ENCODE measurements around the gene PPP3CA. TPM values are rescaled to one million over a fixed set of nuclear protein-coding genes. Genes with fewer than 3 reads are reported as not detected.

Gene PPP3CA
- total and polyA plus RNA-seq, 2 of the 13 experiments (the other 11 are each of a cell fraction or from before 2014, with no cell fraction given): 4.8 to 13.2 TPM

DNA sequence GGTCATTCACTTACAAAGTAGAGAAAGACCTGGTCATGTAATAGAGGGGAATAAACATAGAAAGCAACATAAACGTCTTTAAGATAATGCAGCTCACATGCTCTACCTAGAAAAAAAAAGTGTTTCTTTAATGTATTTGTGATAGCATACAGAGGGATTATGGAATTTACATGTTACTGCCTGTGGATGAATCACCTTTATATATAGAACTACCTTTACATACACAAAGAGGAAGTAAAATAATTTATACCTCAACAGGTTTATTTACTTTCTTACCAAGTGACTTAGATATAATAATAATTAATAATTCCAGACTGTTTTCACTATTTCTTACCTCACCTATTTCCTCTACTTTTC is 81.5 kb downstream of the PPP3CA start:
- ATAC-seq (no peak), DNase-seq (ENCODE audit: low spot score) (no peak), FAIRE-seq (no peak)
- no peak overlapping the region for H3K4me2 ChIP-seq (ENCODE audit: low read depth, low read length)
- H4K20me1 ChIP-seq (ENCODE audit: insufficient read depth, low read length): no peaks in the 10 kb centered on the region
- ChIA-PET POLR2A (no interaction called here), CTCF (ENCODE audit: low intra/inter-chr PET ratio, low total read pairs) (no interaction called here)
- no peak overlapping the region for H3K4me3 ChIP-seq (replicated peaks in 1 of 3; ENCODE audit: insufficient read depth in 1 of 3, low read depth in 2 of 3, low read length in 3 of 3)
- H3K79me2 ChIP-seq (ENCODE audit: insufficient read depth, low read length): peaks cover 7% of the 10 kb centered on the region
- H3K9ac ChIP-seq (ENCODE audit: insufficient read depth, low read depth, low read length): no peak overlapping the region
- WGBS (ENCODE audit: low lambda C conversion rate): 72% methylated on average over 1 of the region's 1 CpG
- BruUV-seq (replicated peaks): no TSS peak
- H2AFZ ChIP-seq (ENCODE audit: low read length): no peak overlapping the region
- no peaks in the 10 kb centered on the region for H3K27me3 ChIP-seq (ENCODE audit: control insufficient read depth in 1 of 2, insufficient read depth in 2 of 2, low read length in 2 of 2)
- H3K36me3 ChIP-seq (replicated peaks in 1 of 2; ENCODE audit: control insufficient read depth in 1 of 2, insufficient read depth in 2 of 2, low read length in 2 of 2): no peaks in the 10 kb centered on the region
- in situ Hi-C loops (cut with HindIII; ENCODE audit: extremely low pct_ligation_motif_present, low pct_unique_long_range_greater_than_20kb): no loop called here
- H3K27ac ChIP-seq (ENCODE audit: extremely low read length, insufficient read depth, low read length): no peak overlapping the region
- peaks cover 44% of the 10 kb centered on the region for H3K4me1 ChIP-seq (ENCODE audit: insufficient read depth, low read length)
- no peaks in the 10 kb centered on the region for H3K9me3 ChIP-seq (ENCODE audit: low read length)
- intact Hi-C loops (cut with micrococcal nuclease; ENCODE audit: unreplicated experiment): loop anchor here (2.0 kb wide), 1 partner anchor 81 kb away; the partner anchor contains the start of gene PPP3CA
- TF ChIP-seq NFRKB (IDR thresholded peaks at IDR 0.05) (no peak), NKX3-1 (CRISPR knock-in tag; IDR thresholded peaks at IDR 0.05) (no peak), TRIM24 (CRISPR knock-in tag; IDR thresholded peaks at IDR 0.05) (no peak), HMGXB4 (CRISPR knock-in tag; IDR thresholded peaks at IDR 0.05; ENCODE audit: borderline replicate concordance in 1 of 2, low read depth in 1 of 2) (no peak), RARG (CRISPR knock-in tag; IDR thresholded peaks at IDR 0.05; ENCODE audit: low read depth) (no peak), MIER2 (CRISPR knock-in tag; IDR thresholded peaks at IDR 0.05) (no peak), ZNF329 (CRISPR knock-in tag; IDR thresholded peaks at IDR 0.05; ENCODE audit: low read depth) (no peak), NAIF1 (CRISPR knock-in tag; IDR thresholded peaks at IDR 0.05; ENCODE audit: borderline replicate concordance) (no peak), ATF3 (CRISPR knock-in tag; IDR thresholded peaks at IDR 0.05) (no peak), PAX8 (CRISPR knock-in tag; IDR thresholded peaks at IDR 0.05; ENCODE audit: borderline replicate concordance) (no peak), HCFC1 (IDR thresholded peaks at IDR 0.05; ENCODE audit: low read depth, low read length) (no peak), SMAD1 (CRISPR knock-in tag; IDR thresholded peaks at IDR 0.05; ENCODE audit: borderline replicate concordance, low read depth) (no peak), KDM5A (IDR thresholded peaks at IDR 0.05; ENCODE audit: borderline replicate concordance, low read length) (no peak), TBL1XR1 (IDR thresholded peaks at IDR 0.05; ENCODE audit: borderline replicate concordance, low read length, partially characterized antibody) (no peak), TARDBP (CRISPR knock-in tag; IDR thresholded peaks at IDR 0.05) (no peak), SSRP1 (CRISPR knock-in tag; IDR thresholded peaks at IDR 0.05) (no peak)
- TF ChIP-seq, protein P1, sequence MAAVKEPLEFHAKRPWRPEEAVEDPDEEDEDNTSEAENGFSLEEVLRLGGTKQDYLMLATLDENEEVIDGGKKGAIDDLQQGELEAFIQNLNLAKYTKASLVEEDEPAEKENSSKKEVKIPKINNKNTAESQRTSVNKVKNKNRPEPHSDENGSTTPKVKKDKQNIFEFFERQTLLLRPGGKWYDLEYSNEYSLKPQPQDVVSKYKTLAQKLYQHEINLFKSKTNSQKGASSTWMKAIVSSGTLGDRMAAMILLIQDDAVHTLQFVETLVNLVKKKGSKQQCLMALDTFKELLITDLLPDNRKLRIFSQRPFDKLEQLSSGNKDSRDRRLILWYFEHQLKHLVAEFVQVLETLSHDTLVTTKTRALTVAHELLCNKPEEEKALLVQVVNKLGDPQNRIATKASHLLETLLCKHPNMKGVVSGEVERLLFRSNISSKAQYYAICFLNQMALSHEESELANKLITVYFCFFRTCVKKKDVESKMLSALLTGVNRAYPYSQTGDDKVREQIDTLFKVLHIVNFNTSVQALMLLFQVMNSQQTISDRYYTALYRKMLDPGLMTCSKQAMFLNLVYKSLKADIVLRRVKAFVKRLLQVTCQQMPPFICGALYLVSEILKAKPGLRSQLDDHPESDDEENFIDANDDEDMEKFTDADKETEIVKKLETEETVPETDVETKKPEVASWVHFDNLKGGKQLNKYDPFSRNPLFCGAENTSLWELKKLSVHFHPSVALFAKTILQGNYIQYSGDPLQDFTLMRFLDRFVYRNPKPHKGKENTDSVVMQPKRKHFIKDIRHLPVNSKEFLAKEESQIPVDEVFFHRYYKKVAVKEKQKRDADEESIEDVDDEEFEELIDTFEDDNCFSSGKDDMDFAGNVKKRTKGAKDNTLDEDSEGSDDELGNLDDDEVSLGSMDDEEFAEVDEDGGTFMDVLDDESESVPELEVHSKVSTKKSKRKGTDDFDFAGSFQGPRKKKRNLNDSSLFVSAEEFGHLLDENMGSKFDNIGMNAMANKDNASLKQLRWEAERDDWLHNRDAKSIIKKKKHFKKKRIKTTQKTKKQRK (IDR thresholded peaks at IDR 0.05; ENCODE audit: low read length): no peak
